IMR-90 (cell line): Measurements from ENCODE around the gene NFE2. TPM values are rescaled to one million over a fixed set of nuclear protein-coding genes. Genes with fewer than 3 reads are reported as not detected.

Experiments used
- ATAC-seq: fragments of 200-7000 bp; cut with Tn5 transposase; 2 replicates; pipeline ENCODE4 v1.9.1; 2020; ENCODE audit warnings: low read depth, mild to moderate bottlenecking, moderate library complexity
- BruUV-seq: library from RNA; stranded (reverse); fragments of 400-500 nt; replicated peaks from 2 replicates; lab custom pipeline; 2021; lab: Mats Ljungman, UMichigan
- CTCF ChIA-PET: fragments of 300-600 bp; formaldehyde crosslinking; extraction: SDS; loops from one replicate; lab custom pipeline; 2021; ENCODE audit warnings: antibody characterized with exemption; lab: Yijun Ruan, JAX
- POLR2A ChIA-PET: fragments of 300-600 bp; sonication (Branson Sonifier 250); formaldehyde crosslinking; loops from one replicate; lab custom pipeline; 2022; ENCODE audit warnings: antibody characterized with exemption; ENCODE audit not compliant: unreplicated experiment; lab: Charles Lee
- DNase-seq: peaks from one replicate; pipeline ENCODE4 v3.0.0; 2013
- H2AFZ ChIP-seq: replicated peaks from 2 replicates; pipeline ENCODE3; 2013; ENCODE audit warnings: low read length, mild to moderate bottlenecking; ENCODE audit not compliant: poor library complexity
- H2AK5ac ChIP-seq: 2 replicates; pipeline ENCODE4 v1.6.1; 2013; ENCODE audit warnings: low read depth, low read length, inconsistent platforms
- H2AK9ac ChIP-seq: replicated peaks from 2 replicates; pipeline ENCODE3; 2013; ENCODE audit warnings: mild to moderate bottlenecking, low read depth, low read length, moderate library complexity; ENCODE audit not compliant: poor library complexity
- H2BK120ac ChIP-seq: 2 replicates; pipeline ENCODE4 v1.6.1; 2013; ENCODE audit warnings: low read depth, low read length, inconsistent platforms
- H2BK15ac ChIP-seq: 3 replicates; pipeline ENCODE4 v1.6.1; 2013; ENCODE audit warnings: low read depth, low read length, inconsistent platforms
- H2BK20ac ChIP-seq: 2 replicates; pipeline ENCODE4 v1.6.1; 2013; ENCODE audit warnings: low read depth, mild to moderate bottlenecking, inconsistent platforms, low read length, moderate library complexity
- H2BK5ac ChIP-seq: 2 replicates; pipeline ENCODE4 v1.6.1; 2013; ENCODE audit warnings: mild to moderate bottlenecking, low read depth, low read length, inconsistent platforms; ENCODE audit not compliant: poor library complexity, severe bottlenecking
- H3K14ac ChIP-seq: replicated peaks from 2 replicates; pipeline ENCODE4 v1.6.1; 2013; ENCODE audit warnings: low read depth, low read length, inconsistent platforms
- H3K18ac ChIP-seq: 2 replicates; pipeline ENCODE4 v1.6.1; 2013; ENCODE audit warnings: low read depth, low read length, control low read depth
- H3K23ac ChIP-seq: 2 replicates; pipeline ENCODE4 v1.6.1; 2013; ENCODE audit warnings: low read depth, low read length, inconsistent platforms
- H3K27ac ChIP-seq: 2 replicates; pipeline ENCODE4 v1.5.1; 2013; ENCODE audit warnings: mild to moderate bottlenecking, control low read depth, low read length; ENCODE audit not compliant: insufficient read depth
- H3K27me3 ChIP-seq: 2 replicates; pipeline ENCODE4 v1.6.1; 2013; ENCODE audit warnings: low read length; ENCODE audit not compliant: control insufficient read depth, insufficient read depth
- H3K36me3 ChIP-seq: 2 replicates; pipeline ENCODE4 v1.6.1; 2013; ENCODE audit warnings: low read length, mixed read lengths; ENCODE audit not compliant: control insufficient read depth, insufficient read depth
- H3K4ac ChIP-seq: 2 replicates; pipeline ENCODE4 v1.6.1; 2013; ENCODE audit warnings: low read depth, low read length, inconsistent platforms
- H3K4me1 ChIP-seq: 2 replicates; pipeline ENCODE4 v1.6.1; 2013; ENCODE audit warnings: low read length, mixed read lengths; ENCODE audit not compliant: control insufficient read depth, insufficient read depth
- H3K4me2 ChIP-seq: 2 replicates; pipeline ENCODE4 v1.6.1; 2013; ENCODE audit warnings: low read depth, mild to moderate bottlenecking, control low read depth, low read length, moderate library complexity
- H3K4me3 ChIP-seq: 2 replicates; pipeline ENCODE4 v1.5.1; 2013; ENCODE audit warnings: low read depth, mild to moderate bottlenecking, control low read depth, low read length, moderate library complexity; ENCODE audit not compliant: insufficient read depth
- H3K56ac ChIP-seq: 2 replicates; pipeline ENCODE4 v1.6.1; 2013; ENCODE audit warnings: low read length, inconsistent platforms; ENCODE audit not compliant: insufficient read depth; ENCODE audit errors: extremely low read depth
- H3K79me1 ChIP-seq, 2 experiments: 2 replicates each; pipeline ENCODE4 v1.6.1; 2013; ENCODE audit warnings: low read length in 2 of 2, inconsistent platforms in 1 of 2, low read depth in 1 of 2
- H3K9ac ChIP-seq: 2 replicates; pipeline ENCODE4 v1.6.1; 2013; ENCODE audit warnings: low read depth, low read length, control low read depth
- H3K9me1 ChIP-seq: 2 replicates; pipeline ENCODE4 v1.6.1; 2013; ENCODE audit warnings: low read length, inconsistent platforms; ENCODE audit not compliant: insufficient read depth
- H3K9me3 ChIP-seq: 2 replicates; pipeline ENCODE4 v1.6.1; 2013; ENCODE audit warnings: low read length; ENCODE audit not compliant: control insufficient read depth, insufficient read depth
- H4K20me1 ChIP-seq: 2 replicates; pipeline ENCODE4 v1.6.1; 2013; ENCODE audit warnings: low read length, inconsistent platforms; ENCODE audit not compliant: insufficient read depth
- H4K5ac ChIP-seq: 2 replicates; pipeline ENCODE4 v1.6.1; 2013; ENCODE audit warnings: mild to moderate bottlenecking, low read depth, low read length, control low read depth
- H4K8ac ChIP-seq, 2 experiments: 2 replicates each; pipeline ENCODE4 v1.6.1; 2013; ENCODE audit warnings: low read depth in 2 of 2, low read length in 2 of 2, control low read depth in 1 of 2, inconsistent platforms in 1 of 2
- H4K91ac ChIP-seq: 2 replicates; pipeline ENCODE4 v1.6.1; 2013; ENCODE audit warnings: low read depth, low read length, inconsistent platforms; ENCODE audit not compliant: insufficient read depth
- BHLHE40 ChIP-seq: fragments of 150-350 bp; IDR thresholded peaks from 2 replicates; pipeline ENCODE4 v1.6.1; 2016; ENCODE audit warnings: mild to moderate bottlenecking, low read depth, low read length
- CEBPB ChIP-seq: IDR thresholded peaks from 2 replicates; pipeline ENCODE4 v1.6.1; 2012; ENCODE audit warnings: low read depth, low read length, improper control_type of control experiment
- CHD1 ChIP-seq: IDR thresholded peaks from 2 replicates; pipeline ENCODE4 v1.6.1; 2012; ENCODE audit warnings: low read depth, low read length, improper control_type of control experiment
- FOS ChIP-seq: fragments of 150-350 bp; IDR thresholded peaks from 2 replicates; pipeline ENCODE4 v1.6.1; 2016; ENCODE audit warnings: low read depth, low read length
- MXI1 ChIP-seq: IDR thresholded peaks from 2 replicates; pipeline ENCODE4 v1.6.1; 2012; ENCODE audit warnings: low read depth, mild to moderate bottlenecking, low read length, moderate library complexity, borderline replicate concordance
- POLR2A ChIP-seq: IDR thresholded peaks from 2 replicates; pipeline ENCODE4 v1.6.1; 2012; ENCODE audit warnings: mild to moderate bottlenecking, low read depth, low read length
- RCOR1 ChIP-seq: IDR thresholded peaks from 2 replicates; pipeline ENCODE4 v1.6.1; 2012; ENCODE audit warnings: mild to moderate bottlenecking, low read length, improper control_type of control experiment; ENCODE audit not compliant: insufficient replicate concordance
- RFX5 ChIP-seq: IDR thresholded peaks from 2 replicates; pipeline ENCODE4 v1.8.0; 2012; ENCODE audit warnings: low read depth, mild to moderate bottlenecking, low read length, moderate library complexity
- WGBS, 2 experiments: methylation state at CpG; one replicate each; pipeline versions ENCODE4 v1.1.5 to v1.1.7; 2013; ENCODE audit warnings: missing lambda C conversion rate in 2 of 2; ENCODE audit not compliant: insufficient read length in 1 of 2; ENCODE audit errors: extremely low coverage in 2 of 2; 5-methylcytosine and 5-hydroxymethylcytosine counted together
- dilution Hi-C: fragments of 300-500 bp; cut with HindIII; formaldehyde crosslinking; loops from one replicate; pipeline ENCODE4 v1.14.3; 2018; ENCODE audit warnings: low sequenced_read_pairs; ENCODE audit not compliant: unreplicated experiment
- in situ Hi-C: fragments of 300-500 bp; cut with MboI; formaldehyde crosslinking; loops from 3 replicates; pipeline ENCODE4 v1.14.3; 2019; ENCODE audit warnings: low sequenced_read_pairs, inconsistent platforms, mixed read lengths
- intact Hi-C: fragments of 100-400 bp; cut with micrococcal nuclease; formaldehyde crosslinking; loops from 2 replicates; pipeline ENCODE4 v1.10.0; 2022
- polyA plus RNA-seq, 3 experiments: library from polyadenylated mRNA; depleted of rRNA; stranded (reverse); fragments of >200 nt; gene quantifications; 2 replicates each; pipeline ENCODE4 v1.2.3, GENCODE V29; 2012; ENCODE audit warnings: low replicate concordance in 1 of 3
- total RNA-seq: library from RNA; depleted of rRNA; stranded (reverse); fragments of >200 nt; gene quantifications from 2 replicates; pipeline ENCODE4 v1.2.3, GENCODE V29; 2012
- TF ChIP-seq, protein P1 (sequence below): conservative IDR thresholded peaks from 2 replicates; pipeline ENCODE4 v1.5.1; 2012; ENCODE audit warnings: mild to moderate bottlenecking, low read depth, low read length, improper control_type of control experiment

NFE2 gene
- total and polyA plus RNA-seq, 2 of the 4 experiments (the other 2 are of a cell fraction) = 0.18 to 0.32 TPM

DNA sequence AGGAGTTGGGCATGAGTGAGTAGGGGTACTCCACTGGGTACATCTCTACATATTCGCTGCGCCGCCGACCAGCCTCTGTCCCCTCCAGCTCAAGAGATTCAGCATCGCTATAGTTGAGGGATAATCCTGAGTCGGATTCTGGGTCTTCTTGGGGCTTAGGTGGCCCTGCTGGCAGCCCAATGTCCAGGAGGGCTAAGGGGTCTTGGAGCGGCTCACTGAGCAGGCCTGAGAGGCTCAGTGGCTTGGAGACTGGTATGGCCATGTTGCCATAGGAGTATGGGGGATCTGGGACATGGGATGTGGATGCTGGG lies 7.9 kb downstream of the NFE2 start:
- dilution Hi-C loops = no loop called here
- no peak for ATAC-seq
- Histone ChIP-seq H3K56ac (no peak overlapping the region), H3K23ac (no peak overlapping the region), H4K8ac (no peak overlapping the region), H4K5ac (no peak overlapping the region), H3K36me3 (no peaks in the 10 kb centered on the region), H3K18ac (no peak overlapping the region), H2BK20ac (no peak overlapping the region), H3K79me1 (no peaks in the 10 kb centered on the region), H2BK5ac (no peak overlapping the region), H4K20me1 (peaks cover 18% of the 10 kb centered on the region), H2AK5ac (0 out of 2 replicates have a peak overlapping the region, but pooled peaks have one; percentile 3), H4K91ac (no peak overlapping the region), H3K14ac (no peak overlapping the region), H2AK9ac (no peak overlapping the region), H3K4me1 (no peaks in the 10 kb centered on the region), H3K27ac (no peak overlapping the region), H3K9ac (no peak overlapping the region), H3K4me2 (no peak overlapping the region), H3K4me3 (no peak overlapping the region), H2AFZ (no peak overlapping the region), H2BK120ac (no peak overlapping the region), H3K27me3 (no peaks in the 10 kb centered on the region; the same call in 1 of the 2 replicates), H2BK15ac (no peak overlapping the region), H3K9me3 (no peaks in the 10 kb centered on the region), H3K4ac (no peak overlapping the region), H3K9me1 (no peaks in the 10 kb centered on the region)
- POLR2A ChIA-PET = no interaction called here
- TF ChIP-seq CHD1 (no peak), RFX5 (no peak), CEBPB (no peak), MXI1 (no peak), RCOR1 (no peak), BHLHE40 (no peak), FOS (no peak), POLR2A (no peak)
- TF ChIP-seq, protein P1, sequence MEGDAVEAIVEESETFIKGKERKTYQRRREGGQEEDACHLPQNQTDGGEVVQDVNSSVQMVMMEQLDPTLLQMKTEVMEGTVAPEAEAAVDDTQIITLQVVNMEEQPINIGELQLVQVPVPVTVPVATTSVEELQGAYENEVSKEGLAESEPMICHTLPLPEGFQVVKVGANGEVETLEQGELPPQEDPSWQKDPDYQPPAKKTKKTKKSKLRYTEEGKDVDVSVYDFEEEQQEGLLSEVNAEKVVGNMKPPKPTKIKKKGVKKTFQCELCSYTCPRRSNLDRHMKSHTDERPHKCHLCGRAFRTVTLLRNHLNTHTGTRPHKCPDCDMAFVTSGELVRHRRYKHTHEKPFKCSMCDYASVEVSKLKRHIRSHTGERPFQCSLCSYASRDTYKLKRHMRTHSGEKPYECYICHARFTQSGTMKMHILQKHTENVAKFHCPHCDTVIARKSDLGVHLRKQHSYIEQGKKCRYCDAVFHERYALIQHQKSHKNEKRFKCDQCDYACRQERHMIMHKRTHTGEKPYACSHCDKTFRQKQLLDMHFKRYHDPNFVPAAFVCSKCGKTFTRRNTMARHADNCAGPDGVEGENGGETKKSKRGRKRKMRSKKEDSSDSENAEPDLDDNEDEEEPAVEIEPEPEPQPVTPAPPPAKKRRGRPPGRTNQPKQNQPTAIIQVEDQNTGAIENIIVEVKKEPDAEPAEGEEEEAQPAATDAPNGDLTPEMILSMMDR = no peak
- WGBS, 2 experiments = 88% methylated on average over 2 of the region's 7 CpGs; no CpG with 5 or more reads in 1 of the 2 experiments
- no peak for DNase-seq
- CTCF ChIA-PET = interaction anchor here (2.1 kb wide), 2 partner anchors 76 to 87 kb away, joined by 5 to 7 read pairs; no protein-coding TSS in a partner anchor
- in situ Hi-C loops = loop anchor here (5.0 kb wide), 1 partner anchor 69 kb away; the partner anchor contains the start of gene GPR84
- intact Hi-C loops = no loop called here
- no TSS peak for BruUV-seq
